ENCODE measurements around the gene TMIE.

Gene TMIE

DNA sequence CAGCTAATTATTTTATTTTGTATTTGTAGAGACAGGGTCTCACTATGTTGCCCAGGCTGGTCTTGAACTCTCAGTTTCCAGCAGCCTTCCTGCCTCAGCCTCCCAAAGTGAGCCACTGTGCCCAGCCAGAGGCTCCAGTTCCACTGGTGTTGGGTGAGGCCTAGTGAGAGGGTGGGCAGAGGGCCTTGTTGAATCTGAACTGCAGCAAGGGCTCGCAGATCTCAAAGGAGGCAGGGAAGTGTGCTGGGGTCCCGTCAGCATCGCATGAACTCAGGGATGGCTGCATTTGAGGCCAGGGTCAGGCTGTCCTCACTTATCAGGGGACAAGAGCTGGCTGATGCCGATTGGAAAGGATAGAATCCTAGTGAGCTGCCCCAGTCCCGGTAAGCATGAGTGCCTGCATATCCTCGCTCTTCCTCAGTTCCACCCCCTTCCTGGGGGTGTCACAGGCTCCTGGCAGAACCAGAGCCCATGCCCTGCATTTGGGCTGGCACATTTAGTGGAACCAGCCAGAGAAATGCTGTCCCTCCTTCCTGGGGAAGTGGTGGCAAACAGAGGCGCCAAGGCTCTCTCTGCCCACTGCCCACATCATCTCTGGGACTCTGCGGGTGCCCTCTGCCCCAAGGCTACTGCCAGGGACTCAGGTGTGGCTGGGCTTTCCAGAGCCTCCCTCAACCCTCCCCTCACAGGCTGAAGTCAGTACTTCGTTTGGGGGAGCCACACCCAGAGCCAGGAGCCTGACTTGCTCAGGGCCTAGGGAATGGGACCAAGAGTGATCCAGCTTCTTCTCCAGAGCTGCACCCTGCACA lies 31.8 kb upstream of the TMIE start:
- DNase-seq = no peak

DNA sequence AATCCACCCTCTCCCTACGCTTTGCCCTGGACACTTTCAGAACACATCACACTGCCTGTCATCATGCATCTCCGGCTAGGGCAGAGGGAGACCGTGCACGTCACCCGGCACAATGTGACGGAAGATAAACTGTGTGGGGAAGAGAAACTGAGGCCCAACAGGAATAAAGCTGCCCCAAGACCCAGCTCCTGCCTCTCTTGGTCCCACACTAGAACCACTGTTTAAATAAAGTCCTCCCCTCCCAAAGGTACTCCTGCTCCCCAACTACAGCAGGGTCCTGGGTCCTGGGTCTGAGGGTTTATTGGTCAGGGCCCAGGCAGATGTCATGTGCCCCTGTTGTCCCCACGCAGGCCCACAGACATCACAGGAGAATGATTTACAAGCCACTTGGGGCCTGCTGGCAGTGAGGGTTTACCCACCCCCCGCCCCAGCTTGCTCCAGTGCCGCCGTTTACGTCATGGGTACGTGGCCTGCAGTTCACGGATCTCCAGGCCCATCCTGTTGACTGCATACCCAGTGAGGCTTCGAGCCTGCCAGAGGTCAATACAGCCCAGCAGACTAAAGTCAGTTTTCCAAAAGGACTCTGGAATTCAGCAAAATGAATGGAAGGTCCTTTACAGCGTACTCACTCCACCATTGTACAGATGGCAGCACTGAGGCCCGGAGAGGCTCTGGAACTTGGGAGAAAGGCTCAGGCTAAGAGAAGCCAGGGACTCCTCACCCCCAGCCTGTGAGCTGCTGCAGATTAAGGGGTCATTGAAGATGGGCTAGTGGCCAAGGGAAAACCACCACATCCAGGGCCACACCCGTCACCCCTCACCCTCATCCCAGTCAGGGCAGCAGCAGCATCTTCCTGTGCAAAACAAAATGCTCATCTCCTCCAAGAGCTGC lies 30.9 kb upstream of the TMIE start:
- no peak for DNase-seq

DNA sequence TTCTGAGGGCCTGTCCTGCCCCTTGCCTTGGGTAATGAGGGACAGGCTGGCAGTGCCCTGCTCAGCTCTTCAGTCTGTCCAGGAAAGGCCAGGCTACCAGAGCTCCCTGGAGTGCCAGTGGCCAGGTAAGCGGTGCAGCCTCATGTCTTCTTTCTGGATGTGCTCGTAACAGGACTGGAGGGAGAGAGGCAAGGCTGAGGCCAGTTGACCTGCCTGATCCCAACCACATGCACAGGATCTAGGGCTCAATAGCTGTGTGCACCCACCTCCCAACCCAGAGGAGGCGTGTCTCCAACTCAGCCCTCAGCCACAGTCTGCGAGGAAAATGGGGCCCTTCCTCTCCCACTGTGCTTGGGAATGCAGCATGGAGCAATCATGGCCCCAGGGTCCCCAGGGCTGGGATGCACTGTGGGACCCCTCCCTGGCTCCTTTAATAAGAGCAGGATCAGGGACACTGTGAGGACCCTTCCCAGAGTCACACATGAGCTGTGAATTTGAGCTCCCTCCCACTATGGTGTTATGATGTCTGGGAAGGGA lies 30.2 kb upstream of the TMIE start:
- DNase-seq = no peak

GRCh38 chr3:46671541-46672348 lies 29.4 kb upstream of the TMIE start:
- DNase-seq = no peak

DNA sequence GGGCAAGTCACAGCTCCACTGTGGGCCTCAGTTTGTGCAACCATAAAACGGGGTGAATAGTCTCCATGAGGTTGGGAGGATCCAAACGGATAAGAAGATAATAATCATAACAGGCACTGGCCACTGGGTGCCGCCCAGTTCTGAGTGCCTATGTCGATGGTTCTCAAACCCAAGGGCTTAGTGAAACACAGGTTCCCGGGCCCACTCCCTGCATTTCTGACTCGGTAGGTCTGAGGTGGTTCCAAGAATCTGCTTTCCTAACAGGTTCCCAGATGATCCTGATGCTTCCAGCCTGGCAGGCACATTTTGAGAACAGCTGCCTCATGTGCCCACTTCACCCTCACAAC lies 28.9 kb upstream of the TMIE start:
- no peak for DNase-seq

- DNase-seq = no peak
These were observed 27.8 kb upstream of the TMIE start for GRCh38 chr3:46673151-46674030.

DNA sequence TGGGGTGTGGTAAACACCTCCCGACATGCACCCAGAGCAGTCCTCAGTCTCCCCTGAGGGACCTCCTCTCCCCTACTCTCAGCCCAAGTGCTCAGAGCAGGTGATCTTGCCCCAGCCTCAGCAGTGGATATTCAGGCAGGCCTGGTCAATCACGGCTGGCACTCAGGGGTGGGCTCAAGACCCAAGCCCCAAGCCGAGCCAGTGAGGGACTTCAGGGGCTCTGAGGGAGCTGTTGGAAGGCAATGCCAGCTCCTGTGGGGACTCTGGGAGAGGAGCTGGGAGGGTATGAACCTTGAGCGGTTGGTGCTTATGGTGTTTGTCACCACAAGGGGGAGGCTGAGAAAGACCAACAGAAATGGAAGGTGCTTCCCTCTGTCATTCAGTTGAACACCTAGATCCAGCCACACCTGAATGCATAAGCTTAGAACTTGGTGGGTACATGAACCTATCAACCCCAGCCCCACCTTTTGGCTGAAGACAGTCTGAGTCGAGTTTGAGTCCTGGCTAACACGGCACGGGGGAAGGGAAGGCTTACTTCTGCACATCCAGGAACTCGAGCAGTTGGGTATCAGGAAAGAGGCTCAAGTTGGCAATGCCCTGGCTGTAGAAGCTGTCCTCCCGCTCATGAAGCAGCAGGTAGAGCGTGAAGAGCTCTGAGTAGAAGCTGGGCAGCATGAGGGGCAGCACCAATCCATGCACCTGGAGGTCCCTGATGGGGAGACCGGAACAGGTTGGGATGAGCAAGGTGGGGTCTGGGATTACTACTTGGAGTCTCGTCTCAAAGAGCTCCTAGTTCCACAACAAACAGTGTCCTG lies 27.0 kb upstream of the TMIE start:
- DNase-seq = no peak

DNA sequence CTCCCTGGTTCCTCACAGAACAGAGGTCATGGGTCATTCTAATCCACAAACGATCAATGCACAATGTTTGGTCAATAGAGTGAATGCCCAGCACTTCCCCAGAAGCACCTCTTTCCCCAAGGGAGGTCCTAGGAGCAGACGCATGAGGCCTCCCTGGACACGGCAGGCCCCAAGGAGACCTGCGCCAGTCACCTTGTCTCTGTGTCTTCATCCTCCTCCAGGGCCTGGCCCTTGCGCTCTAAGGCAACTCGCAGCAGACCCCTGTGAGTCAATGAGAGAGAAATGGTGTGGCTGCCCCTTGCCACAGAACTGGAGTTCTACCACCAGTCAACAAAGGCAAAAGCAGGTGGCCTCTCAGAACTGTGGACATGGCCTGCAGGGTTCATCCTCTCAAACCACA lies 25.8 kb upstream of the TMIE start:
- DNase-seq = no peak

DNA sequence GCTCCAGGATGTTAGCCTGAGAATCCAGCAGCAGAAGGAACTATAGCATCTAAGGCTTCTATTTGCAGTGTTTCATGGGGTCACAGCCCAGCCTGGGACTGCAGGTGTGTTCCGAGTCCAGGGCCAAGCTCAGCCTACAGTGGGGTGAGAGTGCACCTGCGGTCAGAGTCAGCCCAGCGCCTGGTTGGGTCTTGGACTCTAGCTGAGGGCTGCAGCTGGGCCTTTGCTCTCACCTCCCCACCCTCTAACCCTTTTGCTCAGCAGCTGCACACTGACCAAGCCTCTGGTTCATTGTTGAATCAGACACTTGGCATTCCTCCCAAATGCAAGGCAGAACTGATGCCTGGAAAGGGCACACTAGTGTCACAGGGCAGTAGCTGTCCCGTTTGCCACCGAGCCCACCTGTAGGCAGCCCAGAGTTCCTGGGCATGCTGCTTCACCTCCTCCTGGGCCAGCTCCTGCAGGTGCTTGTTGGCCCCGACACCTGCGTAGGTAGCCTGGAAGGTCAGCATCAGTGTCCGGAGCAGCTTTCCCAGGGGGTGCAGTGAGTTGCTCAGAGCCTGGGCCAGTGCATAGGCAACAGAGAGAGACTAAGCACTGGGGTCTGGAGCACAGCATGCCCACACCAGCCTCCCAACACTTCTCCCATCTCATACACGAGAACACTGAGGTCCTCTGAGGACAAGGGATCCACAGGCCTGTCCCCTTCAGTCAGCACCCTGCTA lies 25.2 kb upstream of the TMIE start:
- DNase-seq = no peak

- no peak for DNase-seq
These were observed 24.4 kb upstream of the TMIE start for GRCh38 chr3:46676601-46677410.

DNA sequence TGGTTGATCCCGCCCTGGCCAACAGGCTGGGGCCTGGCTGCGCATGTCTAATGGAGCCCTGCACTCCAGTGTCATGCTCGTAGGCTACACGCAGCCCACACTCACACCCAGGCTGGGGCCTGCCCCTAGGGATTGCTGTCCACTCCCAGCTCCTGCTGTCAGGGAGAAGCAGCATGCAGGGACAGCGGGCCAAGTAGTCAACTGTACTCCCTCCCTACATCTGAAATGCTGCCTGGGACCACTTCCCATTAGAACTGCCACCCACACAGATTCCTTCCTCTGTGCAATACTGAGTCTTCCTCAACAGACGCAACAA lies 23.8 kb upstream of the TMIE start:
- no peak for DNase-seq

DNA sequence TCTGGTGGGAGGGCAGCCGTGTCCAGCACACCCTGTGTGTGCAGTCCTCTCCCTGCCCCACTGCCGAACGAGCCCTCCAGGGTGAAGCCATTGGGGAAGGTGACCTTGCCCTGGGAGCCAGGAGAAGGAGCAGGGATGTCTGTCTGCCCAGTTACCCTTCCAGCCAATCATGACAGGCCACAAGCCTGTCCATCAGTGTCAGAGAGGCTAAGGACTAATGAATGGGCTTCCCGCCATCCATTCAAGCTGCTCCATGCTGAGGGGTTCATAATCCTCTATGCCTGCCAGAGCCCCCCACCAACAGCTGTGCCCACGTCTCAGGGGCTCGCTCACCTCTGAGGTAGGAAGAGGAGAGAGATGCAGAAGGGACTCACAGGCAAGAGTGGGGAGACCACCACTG lies 22.9 kb upstream of the TMIE start:
- no peak for DNase-seq

DNA sequence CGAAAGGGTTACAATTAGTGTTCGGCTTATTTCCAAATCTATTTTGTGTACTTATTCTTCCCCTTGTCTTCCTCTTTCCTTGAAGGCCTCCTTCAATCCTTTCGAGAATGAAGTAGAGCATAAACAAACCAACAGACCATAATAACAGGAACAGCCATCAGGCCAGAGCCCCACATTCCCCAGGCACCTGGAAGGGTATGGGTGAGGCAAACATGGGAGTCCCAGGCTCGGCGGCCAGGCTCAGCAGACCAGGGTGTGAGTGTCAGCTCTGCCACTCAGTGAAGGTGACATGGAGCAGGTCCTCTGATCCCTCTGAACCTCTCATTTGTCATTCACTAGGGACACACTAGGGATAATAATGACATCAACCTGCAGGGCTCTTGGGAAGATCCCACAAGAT lies 21.5 kb upstream of the TMIE start:
- no peak for DNase-seq

DNA sequence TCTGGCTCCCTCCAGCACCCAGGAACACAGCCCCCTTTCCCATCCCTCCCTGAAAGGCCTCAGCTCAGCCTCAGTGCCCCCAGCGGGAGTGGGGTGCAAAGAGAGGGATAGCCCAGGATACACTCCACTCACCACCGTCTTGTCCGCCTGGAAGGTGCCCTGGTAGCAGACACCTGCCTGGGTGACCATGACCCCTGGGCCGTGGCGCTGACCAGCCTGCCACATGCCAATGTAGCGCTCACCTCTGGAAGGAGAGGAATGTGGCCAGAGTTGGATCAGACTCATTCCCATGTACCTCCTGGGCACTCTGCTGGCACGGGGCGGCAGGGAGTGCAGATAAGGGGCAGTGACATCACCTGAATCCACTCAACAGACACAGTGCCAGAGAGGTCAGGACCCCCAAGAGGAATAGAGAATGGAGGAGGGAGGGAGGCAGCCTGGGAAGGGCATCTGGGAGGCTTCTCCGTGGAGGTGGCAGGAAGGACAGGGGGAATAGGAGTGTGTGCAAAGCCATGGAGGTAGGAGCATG lies 20.8 kb upstream of the TMIE start:
- DNase-seq = no peak

DNA sequence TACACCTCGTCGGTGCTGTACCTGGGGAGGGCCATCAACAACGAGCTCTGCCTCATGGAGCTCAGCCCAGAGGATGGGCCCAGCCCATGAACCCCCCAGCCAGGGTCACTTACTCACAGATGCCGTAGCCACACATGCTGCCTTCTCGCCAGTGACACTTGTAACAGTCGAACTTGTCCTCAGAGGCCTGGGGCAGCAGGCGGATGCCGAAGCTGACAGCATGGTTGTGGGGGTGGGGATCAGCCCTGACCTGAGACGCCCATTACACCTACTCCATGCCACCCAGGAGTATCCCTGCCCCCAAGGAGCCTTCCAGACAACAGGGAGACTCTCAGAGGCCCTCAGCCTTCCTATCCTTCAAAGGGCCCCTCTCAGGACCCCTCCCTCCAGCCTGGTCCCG lies 19.8 kb upstream of the TMIE start:
- no peak for DNase-seq

GRCh38 chr3:46681856-46682540 lies 19.2 kb upstream of the TMIE start:
- DNase-seq = no peak

DNA sequence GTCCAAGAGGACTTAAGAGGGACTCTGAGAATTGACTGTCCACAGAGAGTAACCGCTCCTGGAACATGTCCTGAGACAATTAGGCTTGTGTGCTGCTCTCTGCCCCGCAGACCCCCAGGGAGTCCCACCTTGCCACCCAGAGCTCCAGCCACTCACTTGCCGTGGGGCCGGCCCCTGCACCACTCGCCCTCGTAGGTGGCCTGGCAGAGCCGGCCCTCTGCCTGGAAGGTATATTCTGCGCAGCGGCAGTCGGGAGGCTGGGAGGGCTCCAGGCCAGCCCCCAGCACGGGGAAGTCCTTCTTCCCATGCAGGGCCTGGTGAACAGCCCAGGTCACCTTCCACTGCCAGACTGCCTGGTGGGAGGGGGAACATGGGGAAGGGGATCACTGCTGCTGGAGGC lies 18.2 kb upstream of the TMIE start:
- no peak for DNase-seq

GRCh38 chr3:46684891-46685290 lies 16.3 kb upstream of the TMIE start:
- DNase-seq = no peak

DNA sequence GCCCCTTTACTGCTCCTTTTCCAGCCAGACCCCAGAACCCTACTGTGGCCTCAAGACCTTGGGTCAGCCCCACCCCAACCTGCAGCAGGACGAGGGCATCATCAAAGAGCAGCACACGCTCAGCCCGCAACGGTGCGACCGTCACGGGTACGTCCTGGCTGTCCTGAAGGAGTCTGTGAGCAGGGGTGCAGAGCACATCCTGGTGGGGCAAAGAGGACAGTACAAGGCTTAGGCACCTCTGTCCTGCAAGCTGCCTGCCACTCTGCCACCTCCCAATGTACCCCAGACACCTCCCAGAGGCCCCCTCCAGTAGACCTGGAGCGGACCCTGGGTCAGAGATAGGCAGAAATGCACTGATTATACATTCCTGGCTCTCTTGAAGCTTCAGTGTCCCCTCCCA lies 15.7 kb upstream of the TMIE start:
- no peak for DNase-seq
